ENCODE measurements around the gene AFP. TPM values are rescaled to one million over a fixed set of nuclear protein-coding genes. Genes with fewer than 3 reads are reported as not detected.

AFP gene
- polyA plus RNA-seq, 5 donors: 0.24 to 219 (median 1.2) TPM; not detected in 1

GRCh38 chr4:73458184-73459047 lies 22.4 kb downstream of the AFP start:
- DNase-seq: no peak

DNA sequence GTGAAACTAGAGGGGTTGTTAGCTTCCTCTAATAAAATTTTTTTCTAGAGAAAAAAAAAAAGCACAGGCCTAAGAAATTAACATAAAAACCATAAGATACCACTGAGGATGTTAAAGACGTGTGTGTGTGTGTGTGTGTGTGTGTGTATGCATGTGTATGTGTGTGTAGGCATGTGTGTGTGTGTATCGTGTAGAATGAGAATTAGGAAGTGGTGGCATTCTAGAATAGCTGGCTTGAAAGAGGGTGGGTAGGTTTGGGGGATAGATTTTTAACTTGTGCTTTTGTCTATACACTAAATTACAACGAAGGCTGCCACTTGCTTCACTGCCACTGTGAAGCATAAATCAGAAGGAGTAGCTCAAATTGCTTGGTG lies 23.0 kb downstream of the AFP start:
- DNase-seq: no peak

DNA sequence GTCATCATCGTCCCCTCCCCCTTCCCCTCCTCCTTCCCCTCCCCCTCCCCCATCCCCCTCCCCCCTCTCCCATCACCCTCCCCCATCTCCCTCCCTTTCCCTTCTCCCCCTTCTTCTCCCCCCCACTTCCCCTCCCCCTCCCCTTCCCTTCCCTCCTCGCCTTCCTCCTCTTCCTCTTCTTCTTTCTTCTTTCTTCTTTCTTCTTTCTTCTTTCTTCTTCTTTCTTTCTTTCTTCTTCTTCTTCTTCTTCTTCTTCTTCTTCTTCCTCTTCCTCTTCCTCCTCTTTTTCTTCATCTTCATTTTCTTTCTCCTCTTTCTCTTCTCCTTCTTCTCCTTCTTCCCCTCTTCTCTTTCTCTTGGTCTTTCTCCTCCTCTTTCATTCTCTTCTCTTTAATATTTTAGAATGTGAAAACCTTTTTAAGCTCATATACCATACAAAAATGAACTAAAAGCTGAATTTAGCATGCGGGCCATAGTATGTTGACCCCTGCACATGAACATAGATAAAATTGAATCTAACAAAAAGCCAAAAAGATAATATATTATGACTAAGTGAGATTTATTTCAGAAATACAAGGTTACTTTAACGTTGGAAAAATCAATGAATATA lies 25.0 kb downstream of the AFP start:
- no peak for DNase-seq

DNA sequence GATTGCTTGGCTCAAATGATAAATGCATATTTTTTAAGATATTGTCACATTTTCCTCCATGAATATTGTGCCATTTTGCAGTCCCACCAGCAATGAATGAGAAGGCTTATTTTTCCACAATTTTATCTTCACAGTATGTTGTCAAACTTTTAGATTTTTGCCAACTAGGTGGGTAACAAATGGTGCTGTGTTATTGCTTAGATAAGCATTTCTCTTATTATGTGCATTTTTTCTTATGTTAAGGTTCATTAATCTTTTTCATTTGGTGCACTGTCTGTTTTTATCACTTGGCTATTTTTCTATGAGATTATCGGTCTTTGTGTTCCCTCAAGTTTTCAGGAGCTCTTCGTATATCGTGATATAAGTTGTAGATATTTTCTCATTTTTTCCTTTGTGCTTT lies 32.1 kb downstream of the AFP start:
- no peak for DNase-seq

DNA sequence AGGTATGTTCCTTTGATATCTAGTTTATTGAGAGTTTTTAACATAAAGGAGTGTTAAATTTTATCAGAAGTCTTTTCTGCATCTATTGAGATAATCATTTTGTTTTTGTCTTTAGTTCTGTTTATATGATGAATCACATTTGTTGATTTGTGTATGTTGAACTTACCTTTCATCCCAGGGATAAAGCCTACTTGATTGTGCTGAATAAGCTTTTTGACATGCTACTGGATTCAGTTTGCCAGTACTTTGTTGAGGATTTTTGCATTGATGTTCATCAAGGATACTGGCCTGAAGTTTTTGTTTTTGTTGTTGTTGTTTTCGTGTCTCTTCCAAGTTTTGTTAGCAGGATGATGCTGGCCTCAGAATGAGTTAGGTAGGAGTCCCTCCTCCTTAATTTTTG lies 34.7 kb downstream of the AFP start:
- no peak for DNase-seq

GRCh38 chr4:73477176-73477575 lies 41.2 kb downstream of the AFP start:
- no peak for DNase-seq

DNA sequence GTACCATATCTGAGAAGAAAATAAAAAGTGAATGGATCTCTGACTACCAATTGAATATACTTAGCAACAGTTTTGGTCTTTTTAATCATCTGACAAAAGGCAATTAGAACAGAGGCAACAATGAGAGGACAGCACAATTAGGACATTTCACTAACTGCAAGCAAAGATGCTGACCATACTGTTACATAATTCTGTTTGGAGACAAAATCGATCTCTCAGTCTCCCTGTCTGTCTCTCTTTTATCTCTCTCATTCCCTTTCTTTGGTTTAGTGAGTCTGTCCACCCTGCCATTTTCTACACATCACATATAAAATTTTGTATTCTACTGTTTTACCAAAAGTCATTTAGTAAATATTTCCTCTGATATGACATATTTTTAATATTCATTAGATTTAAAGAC lies 43.3 kb downstream of the AFP start:
- DNase-seq: no peak

DNA sequence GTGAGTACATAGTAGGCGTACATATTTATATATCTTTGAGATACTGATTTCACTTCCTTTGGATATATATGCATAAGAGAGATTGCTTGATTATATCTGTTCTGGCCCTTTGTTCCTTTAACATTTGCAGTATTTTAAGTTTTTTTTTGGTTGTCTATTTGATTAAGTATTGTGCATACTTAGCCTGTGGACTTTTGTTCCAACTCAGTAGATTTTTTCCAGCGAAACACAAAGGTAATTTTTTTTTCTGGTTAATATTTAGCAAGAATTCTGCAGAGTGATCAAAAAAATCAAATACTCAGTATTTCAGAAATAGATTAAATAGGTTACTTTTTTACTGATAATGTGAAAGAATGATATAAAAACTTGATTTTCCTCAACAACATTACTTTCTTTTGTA lies 45.3 kb downstream of the AFP start, which contains the start of gene AFM:
Gene AFM, plus strand, starts transcription at position 388 of the 400 bp plus-strand sequence. CDS start 31 bp downstream, outside the sequence.
- no peak for DNase-seq

DNA sequence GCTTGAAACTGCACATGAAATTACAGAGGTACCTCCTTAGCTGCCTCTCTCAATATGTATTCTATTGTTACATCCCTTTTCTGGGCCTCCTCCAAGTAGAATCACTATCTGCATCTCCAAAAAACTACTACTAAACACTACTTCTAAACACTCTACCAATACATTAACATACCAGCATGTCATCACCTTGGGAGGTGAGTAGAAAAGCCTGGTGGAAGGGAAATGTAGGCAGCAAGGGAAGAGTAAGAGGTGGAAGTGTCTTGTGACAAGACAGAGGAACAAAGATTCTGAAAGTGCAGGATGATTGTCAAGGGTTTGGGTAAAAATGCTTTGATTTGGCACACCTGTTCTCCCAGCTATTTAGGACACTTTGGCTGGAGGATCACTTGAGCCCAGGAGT lies 49.1 kb downstream of the AFP start:
- no peak for DNase-seq

- no peak for DNase-seq
Observed at GRCh38 chr4:73485596-73485995, 49.6 kb downstream of the AFP start.

DNA sequence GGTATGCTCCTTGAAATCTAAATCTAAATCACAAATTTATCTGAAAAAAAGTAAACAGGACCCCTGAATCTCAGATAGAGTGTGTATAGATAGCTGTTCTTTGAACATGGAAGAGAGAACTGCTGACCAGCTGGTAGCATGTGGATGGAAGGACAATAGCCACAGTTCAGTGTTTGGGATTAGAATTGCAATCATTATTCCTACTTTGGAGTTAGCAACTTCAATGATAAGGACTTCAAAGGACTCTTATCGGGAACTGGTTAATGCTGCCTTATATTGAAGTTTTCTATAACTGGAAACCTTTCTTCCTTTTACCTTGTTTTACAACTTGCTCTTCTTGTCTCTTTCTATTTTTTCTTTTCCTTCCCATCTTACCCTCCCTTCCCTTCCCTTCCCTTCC lies 50.5 kb downstream of the AFP start:
- no peak for DNase-seq

DNA sequence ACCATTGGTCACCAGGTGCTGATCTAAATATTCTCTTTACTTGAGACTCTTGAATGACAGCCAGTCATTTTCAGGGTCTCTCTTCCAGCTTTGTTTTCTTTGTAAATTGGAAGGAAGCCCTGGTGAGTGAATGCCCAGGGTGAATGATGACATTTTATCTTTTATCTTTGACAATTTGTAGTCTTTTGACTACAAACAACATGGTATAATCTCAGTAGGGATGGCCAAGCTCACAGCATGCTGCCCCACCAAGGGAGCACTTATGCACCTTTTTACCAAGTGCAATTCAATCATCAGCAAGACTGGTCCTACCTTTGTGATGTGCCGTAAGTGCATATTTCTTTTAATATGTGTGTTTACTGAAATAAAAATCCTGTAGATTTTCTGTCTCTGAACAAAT lies 51.2 kb downstream of the AFP start:
- no peak for DNase-seq

- DNase-seq: peak; percentile 2 to 8
Observed at GRCh38 chr4:73499996-73500765, 64.2 kb downstream of the AFP start.

GRCh38 chr4:73501664-73502265 lies 65.7 kb downstream of the AFP start:
- DNase-seq: peak in 1 of 2 donors; percentile 4

DNA sequence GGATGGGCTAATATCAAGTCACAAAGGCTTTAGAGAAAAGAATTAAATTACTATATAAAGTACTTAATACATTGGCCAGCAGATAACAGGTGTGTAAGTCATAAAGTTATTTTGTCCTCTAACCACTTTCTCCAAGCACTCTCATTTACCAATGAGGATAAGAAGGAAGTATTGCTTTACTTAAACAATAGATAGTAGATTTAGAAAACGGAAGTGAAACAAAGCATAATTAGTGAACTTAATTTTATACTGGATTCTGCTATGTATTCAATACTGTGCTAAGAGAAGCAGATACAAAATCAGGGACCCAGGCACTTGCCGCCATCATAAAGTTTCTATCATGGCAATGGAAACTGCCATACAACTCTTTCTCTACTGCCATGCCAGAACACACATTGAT lies 69.5 kb downstream of the AFP start:
- no peak for DNase-seq

Other genes starting within 250 kb of the AFP start
- gene ANKRD17, start 177.4 kb upstream of the AFP start, polyA plus RNA-seq (ENCODE audit: insufficient read depth in 1 of 5, insufficient read length in 5 of 5, low replicate concordance in 1 of 5): 10 to 100 TPM; 56.3 to 77.7 (median 72.7) TPM
- 100 to 1,000 TPM in 1 of 5 donors, 1 to 10 TPM in 4; 2.7 to 852 (median 6.2) TPM for gene ALB, start 31.9 kb upstream of the AFP start, polyA plus RNA-seq (ENCODE audit: insufficient read depth in 1 of 5, insufficient read length in 5 of 5, low replicate concordance in 1 of 5)
- under 1 TPM in 2 of 5 donors, not detected in 3; 0.15 to 0.29 TPM for gene AFM, start 45.5 kb downstream of the AFP start, polyA plus RNA-seq (ENCODE audit: insufficient read depth in 1 of 5, insufficient read length in 5 of 5, low replicate concordance in 1 of 5)
- gene RASSF6, start 184.2 kb downstream of the AFP start, polyA plus RNA-seq (ENCODE audit: insufficient read depth in 1 of 5, insufficient read length in 5 of 5, low replicate concordance in 1 of 5): 1 to 10 TPM; 1.3 to 2.7 (median 2.4) TPM